Stimulated activated CD8-positive, alpha-beta memory T cell treated with anti-CD3 and anti-CD28 coated beads, Interleukin-7, amount 100 ng/mL, for 4 hours (primary cell): Measurements from ENCODE around the gene MEMO1.

Source experiments
- DNase-seq, 2 donors: peaks; one replicate each; pipeline ENCODE4 v3.0.0-alpha.2; 2020; ENCODE audit warnings: low read depth in 2 of 2

Gene MEMO1

DNA sequence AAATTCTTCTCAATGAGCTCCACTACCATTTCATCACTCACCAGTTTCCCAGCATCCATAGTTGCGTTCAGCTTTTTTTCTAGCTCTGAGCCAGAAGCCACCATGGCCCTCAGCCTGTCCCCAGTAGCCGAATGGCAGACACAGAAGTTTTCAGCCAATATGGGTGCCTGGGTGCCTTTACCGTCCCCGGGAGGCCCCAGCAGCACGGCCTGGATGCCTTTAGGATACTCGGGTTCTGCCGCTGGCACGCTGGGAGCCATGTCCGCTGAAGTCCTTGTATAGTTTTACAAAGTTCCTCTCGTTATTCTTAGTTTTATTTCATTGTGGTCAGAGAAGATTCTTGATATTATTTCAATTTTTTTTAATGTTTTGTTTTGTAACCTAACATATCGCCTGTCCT is 187.2 kb downstream of the MEMO1 start:
- DNase-seq, result no peak

DNA sequence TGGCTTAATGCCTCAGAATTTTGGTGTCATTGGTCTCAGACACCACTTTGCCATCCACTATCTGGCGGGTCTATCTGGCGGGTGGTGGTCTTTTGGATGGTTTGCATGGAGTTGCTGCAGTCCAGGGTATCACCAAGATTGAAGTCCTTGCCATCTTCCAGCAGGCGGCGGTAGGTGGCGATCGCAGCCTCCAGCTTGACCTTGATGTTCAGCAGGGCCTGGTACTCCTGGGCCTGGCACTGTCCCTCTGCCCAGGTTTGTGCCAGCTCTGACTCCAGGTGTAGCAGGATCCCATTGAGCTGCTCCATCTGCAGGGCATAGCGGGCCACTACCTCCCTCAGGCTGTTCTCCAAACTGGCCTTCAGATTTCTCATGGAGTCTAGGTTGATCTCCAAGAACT is 188.2 kb downstream of the MEMO1 start:
- DNase-seq, result no peak
